Colonic mucosa (tissue), 4 donors: Measurements from ENCODE around the gene IL20RA. TPM values are rescaled to one million over a fixed set of nuclear protein-coding genes. Genes with fewer than 3 reads are reported as not detected.

Experiments
- DNase-seq: peaks from one replicate; pipeline ENCODE4 v3.0.0-alpha.2; 2020
- H3K27ac ChIP-seq: fragments of 200-600 bp; one replicate; pipeline ENCODE4 v1.8.0; 2021
- H3K27me3 ChIP-seq: fragments of 200-600 bp; one replicate; pipeline ENCODE4 v1.8.0; 2021
- H3K36me3 ChIP-seq: fragments of 200-600 bp; one replicate; pipeline ENCODE4 v1.8.0; 2021
- H3K4me1 ChIP-seq: fragments of 200-600 bp; one replicate; pipeline ENCODE4 v1.8.0; 2021; ENCODE audit warnings: mild to moderate bottlenecking
- H3K4me3 ChIP-seq: fragments of 200-600 bp; one replicate; pipeline ENCODE4 v1.8.0; 2021
- H3K9ac ChIP-seq, 2 donors: one replicate each; pipeline ENCODE4 v1.7.0; 2013; ENCODE audit warnings: control low read depth in 2 of 2, low read depth in 2 of 2, low read length in 2 of 2
- H3K9me3 ChIP-seq: fragments of 200-600 bp; one replicate; pipeline ENCODE4 v1.8.0; 2021
- intact Hi-C: fragments of 100-400 bp; cut with DNase I; formaldehyde crosslinking; loops from one replicate; pipeline ENCODE4 v1.14.1; 2022
- total RNA-seq, 2 donors: library from RNA; stranded (reverse); fragmentation: NEBNext Ultra II Directional in 1 of 2; extraction: Animal tissue kit (Norgen Biotek cat#: 25700) in 1 of 2; gene quantifications; one replicate each; pipeline ENCODE4 v1.2.1, GENCODE V29; 2021
- TF ChIP-seq, protein P1 (sequence below): fragments of 200-600 bp; IDR thresholded peaks from one replicate; pipeline ENCODE4 v1.8.0; 2022; ENCODE audit warnings: antibody characterized with exemption, mild to moderate bottlenecking
- donor health status: healthy.
- donor health status: DM: no; HTN: no; CAD: no.
- donor health status: DM: no; HTN: no; CAD: no.

Gene IL20RA
- total RNA-seq, 2 donors from 2014 or later, result 12.2 to 12.8 TPM

DNA sequence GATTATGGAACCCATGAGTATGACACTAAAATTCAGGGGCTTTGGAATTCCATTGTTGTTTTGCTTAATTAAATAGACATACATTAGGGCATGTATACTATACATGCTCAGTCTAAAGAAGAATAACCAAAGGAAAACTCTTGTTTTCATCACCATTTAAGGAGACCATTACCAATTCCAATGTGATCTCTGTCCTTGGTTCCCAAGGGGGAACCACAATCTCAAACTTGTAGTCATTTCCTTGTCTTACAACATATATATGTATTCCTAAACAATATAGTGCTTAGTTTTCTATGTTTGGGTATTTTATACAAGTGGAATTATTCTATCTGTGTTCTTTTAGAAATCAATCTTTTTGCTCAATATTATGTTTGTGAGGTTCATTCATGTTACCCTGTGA, 49.2 kb downstream of the IL20RA start:
- Histone ChIP-seq H3K9ac (no peak overlapping the region), H3K27me3 (no peaks in the 10 kb centered on the region), H3K4me3 (no peak overlapping the region), H3K27ac (no peak overlapping the region), H3K9me3 (no peaks in the 10 kb centered on the region), H3K36me3 (no peaks in the 10 kb centered on the region), H3K4me1 (no peaks in the 10 kb centered on the region)
- no peak for DNase-seq
- TF ChIP-seq, protein P1, sequence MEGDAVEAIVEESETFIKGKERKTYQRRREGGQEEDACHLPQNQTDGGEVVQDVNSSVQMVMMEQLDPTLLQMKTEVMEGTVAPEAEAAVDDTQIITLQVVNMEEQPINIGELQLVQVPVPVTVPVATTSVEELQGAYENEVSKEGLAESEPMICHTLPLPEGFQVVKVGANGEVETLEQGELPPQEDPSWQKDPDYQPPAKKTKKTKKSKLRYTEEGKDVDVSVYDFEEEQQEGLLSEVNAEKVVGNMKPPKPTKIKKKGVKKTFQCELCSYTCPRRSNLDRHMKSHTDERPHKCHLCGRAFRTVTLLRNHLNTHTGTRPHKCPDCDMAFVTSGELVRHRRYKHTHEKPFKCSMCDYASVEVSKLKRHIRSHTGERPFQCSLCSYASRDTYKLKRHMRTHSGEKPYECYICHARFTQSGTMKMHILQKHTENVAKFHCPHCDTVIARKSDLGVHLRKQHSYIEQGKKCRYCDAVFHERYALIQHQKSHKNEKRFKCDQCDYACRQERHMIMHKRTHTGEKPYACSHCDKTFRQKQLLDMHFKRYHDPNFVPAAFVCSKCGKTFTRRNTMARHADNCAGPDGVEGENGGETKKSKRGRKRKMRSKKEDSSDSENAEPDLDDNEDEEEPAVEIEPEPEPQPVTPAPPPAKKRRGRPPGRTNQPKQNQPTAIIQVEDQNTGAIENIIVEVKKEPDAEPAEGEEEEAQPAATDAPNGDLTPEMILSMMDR, result no peak
- intact Hi-C loops, result no loop called here

DNA sequence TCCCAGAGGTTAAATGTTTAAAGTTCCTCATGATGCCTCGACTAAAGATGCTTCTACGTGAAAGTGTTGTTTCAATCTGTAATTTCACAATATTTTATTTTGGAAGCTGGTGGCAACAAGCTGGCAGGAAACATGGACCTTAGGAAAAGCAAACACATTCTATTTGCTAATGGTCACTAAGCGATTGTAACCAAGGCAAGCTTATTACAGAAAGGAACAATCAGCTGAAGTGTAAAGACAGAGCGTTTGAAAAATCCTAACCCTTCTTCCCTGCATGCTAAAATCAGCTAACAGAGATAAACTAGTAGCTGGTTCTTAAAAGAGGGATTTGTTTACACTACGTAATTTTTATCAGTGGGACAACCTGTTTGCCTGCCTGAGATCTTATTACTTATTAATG, 50.0 kb downstream of the IL20RA start:
- Histone ChIP-seq H3K36me3 (no peaks in the 10 kb centered on the region), H3K9ac (no peak overlapping the region), H3K4me1 (no peaks in the 10 kb centered on the region), H3K9me3 (no peaks in the 10 kb centered on the region), H3K27ac (no peak overlapping the region), H3K4me3 (no peak overlapping the region), H3K27me3 (no peaks in the 10 kb centered on the region)
- TF ChIP-seq, protein P1, result no peak
- DNase-seq, result no peak
- intact Hi-C loops, result no loop called here

DNA sequence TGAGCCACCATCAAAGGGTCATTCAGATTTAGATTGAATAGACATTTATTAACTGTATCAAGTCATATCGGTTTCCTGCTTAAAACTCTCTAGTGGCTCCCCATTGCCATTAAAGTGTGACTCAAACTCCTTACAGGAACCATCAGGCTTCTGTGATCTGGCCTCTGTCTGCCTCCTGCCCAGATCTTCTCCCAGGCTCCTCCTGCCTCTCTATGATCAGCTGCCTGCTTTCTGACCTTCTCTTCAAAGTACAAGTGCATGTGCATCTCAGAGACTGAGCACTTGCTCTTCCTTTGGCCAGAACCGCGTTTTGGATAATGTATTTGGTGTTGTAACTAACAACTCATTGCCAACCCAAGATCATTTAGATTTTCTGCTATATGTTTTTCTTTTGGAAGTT, 52.7 kb downstream of the IL20RA start:
- intact Hi-C loops, result no loop called here
- no peak overlapping the region for H3K27ac ChIP-seq
- H3K9me3 ChIP-seq, result no peaks in the 10 kb centered on the region
- no peaks in the 10 kb centered on the region for H3K36me3 ChIP-seq
- no peak overlapping the region for H3K9ac ChIP-seq
- DNase-seq, result no peak
- no peaks in the 10 kb centered on the region for H3K27me3 ChIP-seq
- no peaks in the 10 kb centered on the region for H3K4me1 ChIP-seq
- no peak overlapping the region for H3K4me3 ChIP-seq
- TF ChIP-seq, protein P1, result no peak

DNA sequence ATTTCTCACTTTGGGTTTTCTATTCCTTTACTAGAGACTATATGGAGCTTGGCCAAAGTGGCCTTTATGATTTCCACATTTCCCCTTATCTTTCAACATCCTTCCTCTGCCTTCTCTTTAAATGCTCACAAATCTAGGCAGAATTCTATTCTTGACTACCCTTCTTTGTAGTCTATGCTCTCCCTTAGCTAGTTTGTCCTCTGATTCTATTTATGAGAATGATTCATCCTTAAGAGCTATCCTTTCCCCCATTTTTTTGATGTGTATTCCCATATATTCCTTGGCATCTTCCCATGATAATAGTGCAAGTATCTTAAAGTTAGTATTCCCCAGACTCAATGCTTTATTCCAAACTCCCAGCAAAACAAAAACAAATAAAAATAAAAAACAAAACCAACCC, 53.1 kb downstream of the IL20RA start:
- intact Hi-C loops, result no loop called here
- no peaks in the 10 kb centered on the region for H3K36me3 ChIP-seq
- no peaks in the 10 kb centered on the region for H3K4me1 ChIP-seq
- H3K9ac ChIP-seq, result no peak overlapping the region
- H3K4me3 ChIP-seq, result no peak overlapping the region
- TF ChIP-seq, protein P1, result no peak
- no peaks in the 10 kb centered on the region for H3K9me3 ChIP-seq
- no peak for DNase-seq
- H3K27ac ChIP-seq, result no peak overlapping the region
- H3K27me3 ChIP-seq, result no peaks in the 10 kb centered on the region

DNA sequence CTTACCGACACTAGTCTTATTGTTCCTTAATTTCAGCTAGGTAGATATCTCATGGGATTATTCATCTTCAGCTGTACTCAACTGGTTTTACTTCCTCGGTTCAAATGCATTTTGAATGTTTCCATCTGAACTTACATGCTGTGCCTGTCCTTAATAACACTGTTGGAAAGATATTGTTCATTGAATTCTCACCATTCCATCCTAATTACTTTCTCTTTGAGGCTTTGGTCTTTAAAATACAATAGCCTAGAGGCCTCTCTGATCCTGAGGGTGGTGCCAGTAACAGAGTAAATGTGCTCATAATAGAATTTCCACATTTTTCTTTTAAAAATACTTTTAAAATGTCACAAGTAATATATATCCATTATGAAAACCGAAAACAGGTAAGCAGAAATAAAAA, 54.0 kb downstream of the IL20RA start:
- intact Hi-C loops, result no loop called here
- no peak for DNase-seq
- Histone ChIP-seq H3K36me3 (no peaks in the 10 kb centered on the region), H3K9me3 (no peaks in the 10 kb centered on the region), H3K4me1 (no peaks in the 10 kb centered on the region), H3K9ac (no peak overlapping the region), H3K4me3 (no peak overlapping the region), H3K27me3 (no peaks in the 10 kb centered on the region), H3K27ac (no peak overlapping the region)
- TF ChIP-seq, protein P1, result no peak

DNA sequence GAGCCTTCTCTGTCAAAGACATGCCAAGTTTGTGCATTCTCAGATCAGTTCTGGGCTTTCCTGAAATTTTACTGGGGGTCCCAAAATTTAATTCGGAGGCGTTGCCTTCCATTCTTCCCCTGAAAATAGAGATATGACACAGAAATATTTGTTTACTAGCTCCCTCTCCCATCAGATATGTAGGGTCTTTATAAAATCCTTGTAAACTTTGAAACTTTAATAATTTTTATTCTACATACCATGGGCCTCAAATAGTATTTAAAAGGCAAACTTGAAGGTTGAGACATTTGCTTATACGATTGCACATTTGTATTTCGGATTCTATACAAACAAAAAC, 54.6 kb downstream of the IL20RA start:
- Histone ChIP-seq H3K36me3 (no peaks in the 10 kb centered on the region), H3K27me3 (no peaks in the 10 kb centered on the region), H3K27ac (no peak overlapping the region), H3K4me1 (no peaks in the 10 kb centered on the region), H3K4me3 (peak overlapping the region; percentile 40), H3K9me3 (no peaks in the 10 kb centered on the region), H3K9ac (peak overlapping the region in 1 of 2 donors; percentile 66)
- intact Hi-C loops, result no loop called here
- TF ChIP-seq, protein P1, result no peak
- DNase-seq, result no peak
